DMS79 (cell line): ENCODE results near the gene KAZN.

ENCODE experiments used
- DNase-seq: peaks from one replicate; lab custom pipeline; 2025; lab: John Stamatoyannopoulos, UW

The KAZN gene

GRCh38 chr1:14888374-14888773, 289.9 kb downstream of the KAZN start:
- DNase-seq: no peak

GRCh38 chr1:14889825-14890440, 291.4 kb downstream of the KAZN start:
- DNase-seq: no peak

- DNase-seq: no peak
Measured at GRCh38 chr1:14891991-14892390, 293.5 kb downstream of the KAZN start.

- no peak for DNase-seq
Measured at GRCh38 chr1:14894811-14895560, 296.5 kb downstream of the KAZN start.

- DNase-seq: no peak
Measured at GRCh38 chr1:14895727-14896126, 297.2 kb downstream of the KAZN start.

GRCh38 chr1:14896381-14897079, 298.0 kb downstream of the KAZN start:
- no peak for DNase-seq

GRCh38 chr1:14897080-14897449, 298.6 kb downstream of the KAZN start:
- no peak for DNase-seq

GRCh38 chr1:14897547-14897946, 299.1 kb downstream of the KAZN start:
- DNase-seq: no peak

GRCh38 chr1:14897997-14898645, 299.6 kb downstream of the KAZN start:
- no peak for DNase-seq

- no peak for DNase-seq
Measured at GRCh38 chr1:14899686-14900085, 301.2 kb downstream of the KAZN start.

GRCh38 chr1:14901371-14901954, 303.0 kb downstream of the KAZN start:
- DNase-seq: no peak

- DNase-seq: no peak
Measured at GRCh38 chr1:14903922-14904321, 305.4 kb downstream of the KAZN start.

- DNase-seq: no peak
Measured at GRCh38 chr1:14906665-14907064, 308.2 kb downstream of the KAZN start.

GRCh38 chr1:14907416-14907815, 308.9 kb downstream of the KAZN start:
- DNase-seq: peak; percentile 81

GRCh38 chr1:14909273-14909672, 310.8 kb downstream of the KAZN start:
- DNase-seq: no peak

GRCh38 chr1:14909920-14910460, 311.5 kb downstream of the KAZN start:
- DNase-seq: no peak

GRCh38 chr1:14910984-14911721, 312.7 kb downstream of the KAZN start:
- no peak for DNase-seq

GRCh38 chr1:14912839-14913481, 314.5 kb downstream of the KAZN start:
- peak; percentile 74 for DNase-seq

GRCh38 chr1:14913482-14914177, 315.1 kb downstream of the KAZN start:
- DNase-seq: peak; percentile 93

- no peak for DNase-seq
Measured at GRCh38 chr1:14914351-14914988, 316.0 kb downstream of the KAZN start.
